ENCODE measurements around the gene NT5DC3. TPM values are rescaled to one million over a fixed set of nuclear protein-coding genes. Genes with fewer than 3 reads are reported as not detected.

Gene NT5DC3
- total and polyA plus RNA-seq, 5 donors from 2014 or later = 0.08 to 4.7 (median 0.89) TPM

GRCh38 chr12:103834942-103835341 is 6.1 kb downstream of the NT5DC3 start:
- no peak overlapping the region for H3K4me3 ChIP-seq (ENCODE audit: low read depth, low read length)
- no peaks in the 10 kb centered on the region for H3K36me3 ChIP-seq (ENCODE audit: control insufficient read depth, insufficient read depth, low read length)
- DNase-seq = no peak
- Mint-ChIP-seq H3K27ac (no peak overlapping the region), H3K36me3 (peaks cover 7% of the 10 kb centered on the region), H3K27me3 (peaks cover 4% of the 10 kb centered on the region), H3K4me3 (no peak overlapping the region), H3K9me3 (peaks cover 0 to 3% (median 0%) of the 10 kb centered on the region in 7 donors), H3K4me1 (peaks cover 0 to 11% (median 8%) of the 10 kb centered on the region in 4 donors)
- no peak overlapping the region for H3K27ac ChIP-seq (ENCODE audit: insufficient read depth, low read length, poor library complexity, severe bottlenecking)
- no peaks in the 10 kb centered on the region for H3K9me3 ChIP-seq (ENCODE audit: control insufficient read depth in 2 of 2, low read length in 2 of 2)
- H3K27me3 ChIP-seq (ENCODE audit: control insufficient read depth, insufficient read depth, low read length) = no peaks in the 10 kb centered on the region
- H3K4me1 ChIP-seq (ENCODE audit: control insufficient read depth, insufficient read depth, low read length, poor library complexity, severe bottlenecking) = peaks cover 3% of the 10 kb centered on the region
- ATAC-seq (ENCODE audit: low read depth in 2 of 2) = no peak

GRCh38 chr12:103833891-103834290 is 7.1 kb downstream of the NT5DC3 start:
- no peaks in the 10 kb centered on the region for H3K27me3 ChIP-seq (ENCODE audit: control insufficient read depth, insufficient read depth, low read length)
- ATAC-seq (ENCODE audit: low read depth in 2 of 2) (no peak), DNase-seq (no peak)
- Mint-ChIP-seq H3K36me3 (peaks cover 7% of the 10 kb centered on the region), H3K4me1 (peaks cover 0 to 8% (median 3%) of the 10 kb centered on the region in 4 donors), H3K9me3 (peaks cover 0 to 3% (median 0%) of the 10 kb centered on the region in 7 donors), H3K27ac (no peak overlapping the region), H3K4me3 (no peak overlapping the region), H3K27me3 (peaks cover 4% of the 10 kb centered on the region)
- no peaks in the 10 kb centered on the region for H3K9me3 ChIP-seq (ENCODE audit: control insufficient read depth in 2 of 2, low read length in 2 of 2)
- no peaks in the 10 kb centered on the region for H3K36me3 ChIP-seq (ENCODE audit: control insufficient read depth, insufficient read depth, low read length)
- no peaks in the 10 kb centered on the region for H3K4me1 ChIP-seq (ENCODE audit: control insufficient read depth, insufficient read depth, low read length, poor library complexity, severe bottlenecking)
- H3K4me3 ChIP-seq (ENCODE audit: low read depth, low read length) = no peak overlapping the region
- no peak overlapping the region for H3K27ac ChIP-seq (ENCODE audit: insufficient read depth, low read length, poor library complexity, severe bottlenecking)

DNA sequence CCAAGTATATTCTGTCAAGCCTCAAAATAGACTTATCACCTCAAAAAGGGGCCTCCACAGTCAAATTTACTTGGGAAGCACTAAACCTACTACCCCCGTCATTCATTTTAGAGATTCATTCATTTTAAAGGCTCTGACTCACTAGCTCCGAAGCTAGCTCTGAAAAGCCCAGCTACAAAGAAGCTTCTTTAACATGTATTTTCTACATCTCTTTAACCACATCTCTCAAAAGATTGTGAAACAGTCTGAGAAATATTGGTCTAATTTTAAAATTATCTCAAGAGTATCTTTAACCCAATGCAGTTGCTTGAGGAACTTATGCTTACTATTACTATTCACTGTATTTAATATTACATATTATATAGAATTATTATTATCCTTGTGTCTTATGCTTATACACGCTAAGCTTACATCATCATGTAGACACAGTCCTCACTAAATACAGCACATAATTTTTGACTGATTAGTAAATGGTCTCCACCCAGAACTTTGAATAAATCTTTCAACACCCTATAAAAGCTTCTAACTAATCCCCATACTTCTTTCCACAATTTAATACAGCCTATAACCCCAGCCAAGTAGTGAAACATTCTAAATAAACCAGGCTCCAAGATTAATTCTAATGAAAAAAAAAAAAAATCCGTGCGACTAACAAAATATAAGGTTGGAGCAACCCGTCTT is 7.8 kb downstream of the NT5DC3 start:
- Mint-ChIP-seq H3K27me3 (peaks cover 4% of the 10 kb centered on the region), H3K27ac (no peak overlapping the region)
- H3K27ac ChIP-seq (ENCODE audit: insufficient read depth, low read length, poor library complexity, severe bottlenecking) = no peak overlapping the region

GRCh38 chr12:103832048-103832997 is 8.7 kb downstream of the NT5DC3 start:
- H3K9me3 Mint-ChIP-seq = peaks cover 0 to 3% (median 0%) of the 10 kb centered on the region in 7 donors
- Histone ChIP-seq H3K36me3 (ENCODE audit: control insufficient read depth, insufficient read depth, low read length) (no peaks in the 10 kb centered on the region), H3K27ac (ENCODE audit: insufficient read depth, low read length, poor library complexity, severe bottlenecking) (no peak overlapping the region), H3K27me3 (ENCODE audit: control insufficient read depth, insufficient read depth, low read length) (no peaks in the 10 kb centered on the region), H3K4me1 (ENCODE audit: control insufficient read depth, insufficient read depth, low read length, poor library complexity, severe bottlenecking) (no peaks in the 10 kb centered on the region), H3K4me3 (ENCODE audit: low read depth, low read length) (no peak overlapping the region), H3K9me3 (ENCODE audit: control insufficient read depth in 2 of 2, low read length in 2 of 2) (no peaks in the 10 kb centered on the region)
- H3K27me3 Mint-ChIP-seq = peaks cover 4% of the 10 kb centered on the region
- H3K27ac Mint-ChIP-seq = no peak overlapping the region
- no peak overlapping the region for H3K4me3 Mint-ChIP-seq
- H3K4me1 Mint-ChIP-seq = peaks cover 0 to 3% (median 0%) of the 10 kb centered on the region in 4 donors
- ATAC-seq (ENCODE audit: low read depth in 2 of 2) (no peak), DNase-seq (no peak)
- H3K36me3 Mint-ChIP-seq = peaks cover 4% of the 10 kb centered on the region

More for the DNA sequence above, 7.8 kb downstream of the NT5DC3 start:
- Mint-ChIP-seq H3K4me1 (peaks cover 0 to 8% (median 2%) of the 10 kb centered on the region in 4 donors), H3K4me3 (no peak overlapping the region), H3K36me3 (peaks cover 5% of the 10 kb centered on the region), H3K9me3 (peaks cover 0 to 3% (median 0%) of the 10 kb centered on the region in 7 donors)
- H3K27me3 ChIP-seq (ENCODE audit: control insufficient read depth, insufficient read depth, low read length) = no peaks in the 10 kb centered on the region
- ATAC-seq (ENCODE audit: low read depth in 2 of 2) = no peak
- no peak overlapping the region for H3K4me3 ChIP-seq (ENCODE audit: low read depth, low read length)
- DNase-seq = no peak
- no peaks in the 10 kb centered on the region for H3K36me3 ChIP-seq (ENCODE audit: control insufficient read depth, insufficient read depth, low read length)
- no peaks in the 10 kb centered on the region for H3K4me1 ChIP-seq (ENCODE audit: control insufficient read depth, insufficient read depth, low read length, poor library complexity, severe bottlenecking)
- H3K9me3 ChIP-seq (ENCODE audit: control insufficient read depth in 2 of 2, low read length in 2 of 2) = no peaks in the 10 kb centered on the region

GRCh38 chr12:103830730-103831320 is 10.2 kb downstream of the NT5DC3 start:
- H3K27me3 Mint-ChIP-seq = peaks cover 4% of the 10 kb centered on the region
- H3K4me3 ChIP-seq (ENCODE audit: low read depth, low read length) = no peak overlapping the region
- ATAC-seq (ENCODE audit: low read depth in 2 of 2) (no peak), DNase-seq (no peak)
- H3K9me3 Mint-ChIP-seq = peaks cover 0 to 3% (median 0%) of the 10 kb centered on the region in 7 donors
- H3K27ac ChIP-seq (ENCODE audit: insufficient read depth, low read length, poor library complexity, severe bottlenecking) = no peak overlapping the region
- H3K4me3 Mint-ChIP-seq = no peak overlapping the region
- H3K4me1 Mint-ChIP-seq = peaks cover 0 to 3% (median 0%) of the 10 kb centered on the region in 4 donors
- no peaks in the 10 kb centered on the region for H3K27me3 ChIP-seq (ENCODE audit: control insufficient read depth, insufficient read depth, low read length)
- H3K9me3 ChIP-seq (ENCODE audit: control insufficient read depth in 2 of 2, low read length in 2 of 2) = no peaks in the 10 kb centered on the region
- H3K36me3 ChIP-seq (ENCODE audit: control insufficient read depth, insufficient read depth, low read length) = no peaks in the 10 kb centered on the region
- H3K4me1 ChIP-seq (ENCODE audit: control insufficient read depth, insufficient read depth, low read length, poor library complexity, severe bottlenecking) = no peaks in the 10 kb centered on the region
- no peak overlapping the region for H3K27ac Mint-ChIP-seq
- peaks cover 4% of the 10 kb centered on the region for H3K36me3 Mint-ChIP-seq

GRCh38 chr12:103830025-103830725 is 10.9 kb downstream of the NT5DC3 start:
- no peak overlapping the region for H3K27ac ChIP-seq (ENCODE audit: insufficient read depth, low read length, poor library complexity, severe bottlenecking)

DNA sequence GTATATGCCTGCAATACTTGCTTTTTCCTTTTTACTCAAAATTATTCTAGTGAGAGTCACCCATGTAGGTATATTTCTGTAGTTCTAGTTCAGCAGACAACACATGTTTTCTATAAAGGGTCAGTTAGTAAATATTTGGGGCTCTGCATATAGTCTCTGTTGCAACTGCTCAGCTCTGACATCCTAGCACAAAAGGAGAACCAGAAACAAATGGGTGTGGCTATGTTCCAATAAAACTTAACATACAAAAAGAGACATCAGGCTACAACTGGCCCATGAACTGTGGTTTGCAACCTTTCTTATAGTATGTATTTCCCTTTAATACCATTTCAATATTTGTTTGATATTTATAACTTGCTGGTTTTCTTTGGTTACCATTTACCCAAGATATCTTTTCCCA is 11.9 kb downstream of the NT5DC3 start:
- H3K4me3 ChIP-seq (ENCODE audit: low read depth, low read length) = no peak overlapping the region
- no peak overlapping the region for H3K27ac Mint-ChIP-seq
- peaks cover 0 to 3% (median 0%) of the 10 kb centered on the region in 7 donors for H3K9me3 Mint-ChIP-seq
- no peak overlapping the region for H3K27ac ChIP-seq (ENCODE audit: insufficient read depth, low read length, poor library complexity, severe bottlenecking)
- H3K4me1 Mint-ChIP-seq = peaks cover 0 to 2% (median 0%) of the 10 kb centered on the region in 4 donors
- no peaks in the 10 kb centered on the region for H3K4me1 ChIP-seq (ENCODE audit: control insufficient read depth, insufficient read depth, low read length, poor library complexity, severe bottlenecking)
- ATAC-seq (ENCODE audit: low read depth in 2 of 2) (no peak), DNase-seq (no peak)
- H3K36me3 Mint-ChIP-seq = no peaks in the 10 kb centered on the region
- no peaks in the 10 kb centered on the region for H3K36me3 ChIP-seq (ENCODE audit: control insufficient read depth, insufficient read depth, low read length)
- no peak overlapping the region for H3K4me3 Mint-ChIP-seq
- H3K27me3 Mint-ChIP-seq = peaks cover 4% of the 10 kb centered on the region
- H3K27me3 ChIP-seq (ENCODE audit: control insufficient read depth, insufficient read depth, low read length) = no peaks in the 10 kb centered on the region
- H3K9me3 ChIP-seq (ENCODE audit: control insufficient read depth in 2 of 2, low read length in 2 of 2) = no peaks in the 10 kb centered on the region

More at GRCh38 chr12:103830025-103830725, 10.9 kb downstream of the NT5DC3 start:
- Mint-ChIP-seq H3K27ac (no peak overlapping the region), H3K27me3 (peaks cover 4% of the 10 kb centered on the region), H3K36me3 (peaks cover 4% of the 10 kb centered on the region), H3K4me1 (peaks cover 0 to 3% (median 0%) of the 10 kb centered on the region in 4 donors), H3K9me3 (peaks cover 0 to 3% (median 0%) of the 10 kb centered on the region in 7 donors), H3K4me3 (no peak overlapping the region)
- ATAC-seq (ENCODE audit: low read depth in 2 of 2) (no peak), DNase-seq (no peak)
- Histone ChIP-seq H3K36me3 (ENCODE audit: control insufficient read depth, insufficient read depth, low read length) (no peaks in the 10 kb centered on the region), H3K4me3 (ENCODE audit: low read depth, low read length) (no peak overlapping the region), H3K4me1 (ENCODE audit: control insufficient read depth, insufficient read depth, low read length, poor library complexity, severe bottlenecking) (no peaks in the 10 kb centered on the region), H3K9me3 (ENCODE audit: control insufficient read depth in 2 of 2, low read length in 2 of 2) (no peaks in the 10 kb centered on the region), H3K27me3 (ENCODE audit: control insufficient read depth, insufficient read depth, low read length) (no peaks in the 10 kb centered on the region)
